HepG2 (cell line): ENCODE results near the gene DCPS. TPM values are rescaled to one million over a fixed set of nuclear protein-coding genes. Genes with fewer than 3 reads are reported as not detected.

Source experiments
- HOMEZ ChIP-seq: IDR thresholded peaks from 2 replicates; pipeline ENCODE4 v1.6.1; 2016; ENCODE audit warnings: low read depth
- KDM5A ChIP-seq: fragments of 200-600 bp; sonication (generic); IDR thresholded peaks from 2 replicates; pipeline ENCODE4 v1.7.0; 2018; ENCODE audit warnings: antibody characterized with exemption, mild to moderate bottlenecking, low read length, borderline replicate concordance
- MAFG ChIP-seq: sonication (generic); formaldehyde crosslinking; IDR thresholded peaks from 2 replicates; pipeline ENCODE4 v1.5.1; 2020; ENCODE audit warnings: mild to moderate bottlenecking, missing genetic modification reagents
- NRL ChIP-seq: sonication (generic); formaldehyde crosslinking; IDR thresholded peaks from 2 replicates; pipeline ENCODE4 v1.5.0; 2020; ENCODE audit warnings: missing genetic modification reagents, mild to moderate bottlenecking, moderate library complexity, borderline replicate concordance
- SCMH1 ChIP-seq: sonication (generic); formaldehyde crosslinking; IDR thresholded peaks from 2 replicates; pipeline ENCODE4 v1.9.0; 2021; ENCODE audit warnings: missing genetic modification reagents, mild to moderate bottlenecking, borderline replicate concordance
- ZBTB21 ChIP-seq: sonication (generic); formaldehyde crosslinking; IDR thresholded peaks from 2 replicates; pipeline ENCODE4 v1.4.0; 2020; ENCODE audit warnings: missing genetic modification reagents
- ZBTB3 ChIP-seq: sonication (generic); formaldehyde crosslinking; IDR thresholded peaks from 2 replicates; pipeline ENCODE4 v1.4.0; 2020; ENCODE audit warnings: low read depth, mild to moderate bottlenecking, moderate library complexity, missing genetic modification reagents, borderline replicate concordance
- ZIK1 ChIP-seq: sonication (generic); formaldehyde crosslinking; IDR thresholded peaks from 2 replicates; pipeline ENCODE4 v1.5.0; 2020; ENCODE audit warnings: mild to moderate bottlenecking, low read depth, missing genetic modification reagents, borderline replicate concordance
- ZKSCAN5 ChIP-seq: sonication (generic); formaldehyde crosslinking; IDR thresholded peaks from 2 replicates; pipeline ENCODE4 v1.5.1; 2020; ENCODE audit warnings: mild to moderate bottlenecking, missing genetic modification reagents
- ZNF3 ChIP-seq: IDR thresholded peaks from 2 replicates; pipeline ENCODE4 v1.7.0; 2017; ENCODE audit warnings: inconsistent platforms
- ZNF337 ChIP-seq: sonication (generic); formaldehyde crosslinking; IDR thresholded peaks from 2 replicates; pipeline ENCODE4 v1.5.1; 2020; ENCODE audit warnings: missing genetic modification reagents, low read depth, mild to moderate bottlenecking, borderline replicate concordance
- ZNF432 ChIP-seq: sonication (generic); formaldehyde crosslinking; IDR thresholded peaks from 2 replicates; pipeline ENCODE4 v1.5.0; 2020; ENCODE audit warnings: missing genetic modification reagents, mild to moderate bottlenecking, borderline replicate concordance
- ZNF484 ChIP-seq: sonication (generic); formaldehyde crosslinking; IDR thresholded peaks from 2 replicates; pipeline ENCODE4 v1.5.1; 2020; ENCODE audit warnings: mild to moderate bottlenecking, low read depth, missing genetic modification reagents, borderline replicate concordance
- ZNF557 ChIP-seq: sonication (generic); formaldehyde crosslinking; IDR thresholded peaks from 2 replicates; pipeline ENCODE4 v1.4.0; 2020; ENCODE audit warnings: missing genetic modification reagents
- ZNF570 ChIP-seq: sonication (generic); formaldehyde crosslinking; IDR thresholded peaks from 2 replicates; pipeline ENCODE4 v1.4.0; 2020; ENCODE audit warnings: mild to moderate bottlenecking, missing genetic modification reagents, borderline replicate concordance
- ZNF788 ChIP-seq: sonication (generic); formaldehyde crosslinking; IDR thresholded peaks from 2 replicates; pipeline ENCODE4 v1.5.0; 2020; ENCODE audit warnings: mild to moderate bottlenecking, missing genetic modification reagents, borderline replicate concordance
- ZSCAN9 ChIP-seq: IDR thresholded peaks from 2 replicates; pipeline ENCODE4 v1.6.1; 2016; ENCODE audit warnings: borderline replicate concordance
- polyA plus RNA-seq, 8 experiments: library from polyadenylated mRNA; depleted of rRNA in 3 of 8; stranded (reverse) in 7 of 8; unstranded in 1 of 8; fragments of >200 nt; fragmentation: Illumina TruSeq in 4 of 8; extraction: Trizol in 4 of 8; gene quantifications; 2 replicates each; pipeline versions ENCODE4 v1.2.1 to v1.2.3, GENCODE V29; 2011 to 2016; ENCODE audit warnings: low read depth in 4 of 8, missing spikeins in 1 of 8, mixed read lengths in 1 of 8; ENCODE audit not compliant: insufficient read depth in 1 of 8
- total RNA-seq, 5 experiments: library from RNA; depleted of rRNA; stranded (reverse); fragments of >200 nt; fragmentation: Illumina TruSeq; extraction: Trizol; gene quantifications; 2 replicates each; pipeline ENCODE4 v1.2.3, GENCODE V29; 2016; ENCODE audit warnings: low read depth in 1 of 5
- TF ChIP-seq, protein P1 (sequence below): sonication (generic); formaldehyde crosslinking; IDR thresholded peaks from 2 replicates; pipeline ENCODE4 v1.4.0; 2020; ENCODE audit warnings: missing genetic modification reagents, borderline replicate concordance
- TF ChIP-seq, protein P2 (sequence below): sonication (generic); formaldehyde crosslinking; IDR thresholded peaks from 2 replicates; pipeline ENCODE4 v1.9.0; 2021; ENCODE audit warnings: missing genetic modification reagents, mild to moderate bottlenecking, borderline replicate concordance
- TF ChIP-seq, protein P3 (sequence below): sonication (generic); formaldehyde crosslinking; IDR thresholded peaks from 2 replicates; pipeline ENCODE4 v1.8.1; 2023; ENCODE audit warnings: mild to moderate bottlenecking, missing genetic modification reagents, borderline replicate concordance

DCPS gene
- total and polyA plus RNA-seq, 2 of the 13 experiments (the other 11 are each of a cell fraction or from before 2014, with no cell fraction given) = 21.9 to 22.5 TPM

- TF ChIP-seq ZNF484 (CRISPR knock-in tag) = peak; percentile 73; the same call in 1 of the 2 replicates
- peak; percentile 89; the same call in 1 of the 2 replicates for TF ChIP-seq ZNF557 (CRISPR knock-in tag)
- TF ChIP-seq ZBTB3 = peak; percentile 54; the same call in 1 of the 2 replicates
- peak; percentile 11; the same call in 1 of the 2 replicates for TF ChIP-seq HOMEZ (CRISPR knock-in tag)
- TF ChIP-seq ZNF788 (CRISPR knock-in tag) = peak; percentile 89
- peak; percentile 85; the same call in 1 of the 2 replicates for TF ChIP-seq ZNF337 (CRISPR knock-in tag)
- TF ChIP-seq ZIK1 (CRISPR knock-in tag) = peak; percentile 87
- TF ChIP-seq MAFG (CRISPR knock-in tag) = no peak
- TF ChIP-seq, protein P1, sequence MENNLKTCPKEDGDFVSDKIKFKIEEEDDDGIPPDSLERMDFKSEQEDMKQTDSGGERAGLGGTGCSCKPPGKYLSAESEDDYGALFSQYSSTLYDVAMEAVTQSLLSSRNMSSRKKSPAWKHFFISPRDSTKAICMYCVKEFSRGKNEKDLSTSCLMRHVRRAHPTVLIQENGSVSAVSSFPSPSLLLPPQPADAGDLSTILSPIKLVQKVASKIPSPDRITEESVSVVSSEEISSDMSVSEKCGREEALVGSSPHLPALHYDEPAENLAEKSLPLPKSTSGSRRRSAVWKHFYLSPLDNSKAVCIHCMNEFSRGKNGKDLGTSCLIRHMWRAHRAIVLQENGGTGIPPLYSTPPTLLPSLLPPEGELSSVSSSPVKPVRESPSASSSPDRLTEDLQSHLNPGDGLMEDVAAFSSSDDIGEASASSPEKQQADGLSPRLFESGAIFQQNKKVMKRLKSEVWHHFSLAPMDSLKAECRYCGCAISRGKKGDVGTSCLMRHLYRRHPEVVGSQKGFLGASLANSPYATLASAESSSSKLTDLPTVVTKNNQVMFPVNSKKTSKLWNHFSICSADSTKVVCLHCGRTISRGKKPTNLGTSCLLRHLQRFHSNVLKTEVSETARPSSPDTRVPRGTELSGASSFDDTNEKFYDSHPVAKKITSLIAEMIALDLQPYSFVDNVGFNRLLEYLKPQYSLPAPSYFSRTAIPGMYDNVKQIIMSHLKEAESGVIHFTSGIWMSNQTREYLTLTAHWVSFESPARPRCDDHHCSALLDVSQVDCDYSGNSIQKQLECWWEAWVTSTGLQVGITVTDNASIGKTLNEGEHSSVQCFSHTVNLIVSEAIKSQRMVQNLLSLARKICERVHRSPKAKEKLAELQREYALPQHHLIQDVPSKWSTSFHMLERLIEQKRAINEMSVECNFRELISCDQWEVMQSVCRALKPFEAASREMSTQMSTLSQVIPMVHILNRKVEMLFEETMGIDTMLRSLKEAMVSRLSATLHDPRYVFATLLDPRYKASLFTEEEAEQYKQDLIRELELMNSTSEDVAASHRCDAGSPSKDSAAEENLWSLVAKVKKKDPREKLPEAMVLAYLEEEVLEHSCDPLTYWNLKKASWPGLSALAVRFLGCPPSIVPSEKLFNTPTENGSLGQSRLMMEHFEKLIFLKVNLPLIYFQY (CRISPR knock-in tag) = peak; percentile 86
- TF ChIP-seq KDM5A = peak; percentile 76
- TF ChIP-seq ZNF570 (CRISPR knock-in tag) = no peak
- TF ChIP-seq ZSCAN9 = peak; percentile 90
- 0 out of 2 replicates have a peak, but pooled peaks have one; percentile 46 for TF ChIP-seq ZKSCAN5
- TF ChIP-seq ZNF3 (CRISPR knock-in tag) = 0 out of 2 replicates have a peak, but pooled peaks have one; percentile 42
- peak; percentile 98 for TF ChIP-seq NRL (CRISPR knock-in tag)
- TF ChIP-seq, protein P2, sequence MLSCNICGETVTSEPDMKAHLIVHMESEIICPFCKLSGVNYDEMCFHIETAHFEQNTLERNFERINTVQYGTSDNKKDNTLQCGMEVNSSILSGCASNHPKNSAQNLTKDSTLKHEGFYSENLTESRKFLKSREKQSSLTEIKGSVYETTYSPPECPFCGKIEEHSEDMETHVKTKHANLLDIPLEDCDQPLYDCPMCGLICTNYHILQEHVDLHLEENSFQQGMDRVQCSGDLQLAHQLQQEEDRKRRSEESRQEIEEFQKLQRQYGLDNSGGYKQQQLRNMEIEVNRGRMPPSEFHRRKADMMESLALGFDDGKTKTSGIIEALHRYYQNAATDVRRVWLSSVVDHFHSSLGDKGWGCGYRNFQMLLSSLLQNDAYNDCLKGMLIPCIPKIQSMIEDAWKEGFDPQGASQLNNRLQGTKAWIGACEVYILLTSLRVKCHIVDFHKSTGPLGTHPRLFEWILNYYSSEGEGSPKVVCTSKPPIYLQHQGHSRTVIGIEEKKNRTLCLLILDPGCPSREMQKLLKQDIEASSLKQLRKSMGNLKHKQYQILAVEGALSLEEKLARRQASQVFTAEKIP (CRISPR knock-in tag) = no peak
- no peak for TF ChIP-seq ZBTB21
- no peak for TF ChIP-seq SCMH1 (CRISPR knock-in tag)
- TF ChIP-seq, protein P3, sequence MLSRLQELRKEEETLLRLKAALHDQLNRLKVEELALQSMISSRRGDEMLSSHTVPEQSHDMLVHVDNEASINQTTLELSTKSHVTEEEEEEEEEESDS (CRISPR knock-in tag) = no peak
- TF ChIP-seq ZNF432 (CRISPR knock-in tag) = no peak
Measured at GRCh38 chr11:126303623-126304456, at the start of gene DCPS (continued).
